GM18861 (cell line): ENCODE data around the gene FARP1.

Source experiments
- ATAC-seq: cut with Tn5 transposase; IDR thresholded peaks from one replicate; pipeline ENCODE4 v1.9.1; 2021; ENCODE audit not compliant: unreplicated experiment

FARP1 gene

GRCh38 chr13:98490195-98490836 is 347.4 kb downstream of the FARP1 start:
- no peak for ATAC-seq

- ATAC-seq, result no peak
These were observed 348.0 kb downstream of the FARP1 start for GRCh38 chr13:98490866-98491265.

- ATAC-seq, result no peak
These were observed 349.6 kb downstream of the FARP1 start for GRCh38 chr13:98492335-98493041.

- no peak for ATAC-seq
These were observed 350.3 kb downstream of the FARP1 start for GRCh38 chr13:98493042-98493712.

GRCh38 chr13:98494769-98495168 is 351.9 kb downstream of the FARP1 start:
- no peak for ATAC-seq

GRCh38 chr13:98495627-98496478 is 353.0 kb downstream of the FARP1 start:
- ATAC-seq, result no peak

GRCh38 chr13:98496479-98496791 is 353.5 kb downstream of the FARP1 start:
- ATAC-seq, result no peak

GRCh38 chr13:98496966-98497365 is 354.1 kb downstream of the FARP1 start:
- no peak for ATAC-seq

- ATAC-seq, result peak; percentile 77
These were observed 358.1 kb downstream of the FARP1 start for GRCh38 chr13:98500963-98501421.

GRCh38 chr13:98503175-98504028 is 360.5 kb downstream of the FARP1 start:
- no peak for ATAC-seq

GRCh38 chr13:98504029-98504351 is 361.1 kb downstream of the FARP1 start:
- no peak for ATAC-seq

GRCh38 chr13:98504371-98504963 is 361.6 kb downstream of the FARP1 start:
- peak; percentile 24 for ATAC-seq
